HUES64 (cell line): ENCODE measurements around the gene VWA5B1.
A peak's percentile ranks its signal among the peaks of the same experiment; 100 is the strongest.

Experiments
- H3K27ac ChIP-seq: 2 replicates; pipeline ENCODE4 v1.7.0; 2013; ENCODE audit warnings: low read depth, low read length, inconsistent platforms
- H3K27me3 ChIP-seq: 2 replicates; pipeline ENCODE4 v1.6.1; 2013; ENCODE audit warnings: mild to moderate bottlenecking, low read length; ENCODE audit not compliant: insufficient read depth
- H3K36me3 ChIP-seq: 2 replicates; pipeline ENCODE4 v1.6.1; 2013; ENCODE audit warnings: mild to moderate bottlenecking, low read length; ENCODE audit not compliant: insufficient read depth
- H3K4me1 ChIP-seq: 2 replicates; pipeline ENCODE4 v1.6.1; 2013; ENCODE audit warnings: mild to moderate bottlenecking, low read length, moderate library complexity; ENCODE audit not compliant: insufficient read depth
- H3K4me3 ChIP-seq: 2 replicates; pipeline ENCODE4 v1.5.1; 2013; ENCODE audit warnings: mild to moderate bottlenecking, low read length, moderate library complexity
- H3K9ac ChIP-seq: 2 replicates; pipeline ENCODE4 v1.6.1; 2013; ENCODE audit warnings: mild to moderate bottlenecking, low read depth, low read length
- H3K9me3 ChIP-seq: 2 replicates; pipeline ENCODE4 v1.6.1; 2013; ENCODE audit warnings: low read depth, low read length; ENCODE audit not compliant: insufficient read depth
- WGBS: fragments of 150-250, 120-280 bp; methylation state at CpG from one replicate; pipeline ENCODE4 v1.1.7; 2013; ENCODE audit warnings: missing lambda C conversion rate; 5-methylcytosine and 5-hydroxymethylcytosine counted together

Gene VWA5B1

DNA sequence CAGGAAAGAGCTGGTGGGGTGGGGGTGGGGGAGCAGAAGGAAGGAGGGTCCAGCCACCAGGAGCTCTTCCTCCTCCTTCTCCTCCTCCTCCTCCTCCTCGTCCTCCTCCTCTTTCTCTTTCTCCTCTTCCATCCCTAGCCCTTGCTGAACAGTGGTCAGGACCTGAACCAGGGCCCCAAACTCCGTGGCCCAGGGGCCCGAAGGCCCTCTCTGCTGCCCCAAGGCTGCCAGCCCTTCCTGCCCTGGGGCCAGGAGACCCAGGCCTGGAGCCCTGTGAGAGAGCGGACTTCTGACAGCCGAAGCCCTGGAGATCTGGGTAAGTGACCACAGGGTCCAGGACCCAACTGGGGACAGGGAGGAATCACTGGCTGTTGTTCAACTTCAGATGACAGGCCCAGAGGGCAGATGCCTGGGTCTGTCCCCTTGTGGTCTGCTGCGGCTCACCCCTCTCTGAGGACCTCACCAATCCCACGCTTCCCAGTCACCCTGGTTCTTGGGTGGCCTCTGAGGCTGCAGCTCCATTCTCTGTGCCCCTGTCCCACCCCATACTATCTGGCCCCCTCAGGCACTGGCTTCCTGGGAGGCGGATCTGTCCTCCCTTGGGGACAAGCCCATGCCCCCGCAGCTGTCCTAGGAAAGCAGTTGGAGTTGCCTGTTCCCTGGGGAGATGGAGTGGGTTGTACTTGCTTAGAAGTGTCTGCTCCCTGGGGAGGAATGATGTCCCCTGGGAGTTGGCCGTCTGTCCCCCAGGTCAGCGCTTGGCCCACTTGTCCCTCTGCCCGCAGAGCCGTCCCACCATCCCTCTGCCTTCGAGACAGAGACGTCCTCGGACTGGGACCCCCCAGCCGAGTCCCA lies 51.8 kb downstream of the VWA5B1 start:
- no peaks in the 10 kb centered on the region for H3K36me3 ChIP-seq
- no peaks in the 10 kb centered on the region for H3K9me3 ChIP-seq
- H3K4me1 ChIP-seq, result peaks cover 3% of the 10 kb centered on the region; the same call in 1 of the 2 replicates
- peak overlapping the region; percentile 36; the same call in 1 of the 2 replicates for H3K9ac ChIP-seq
- H3K4me3 ChIP-seq, result peak overlapping the region; percentile 51
- no peak overlapping the region for H3K27ac ChIP-seq
- 72% methylated on average over 17 of the region's 17 CpGs for WGBS
- peaks cover 15% of the 10 kb centered on the region for H3K27me3 ChIP-seq

DNA sequence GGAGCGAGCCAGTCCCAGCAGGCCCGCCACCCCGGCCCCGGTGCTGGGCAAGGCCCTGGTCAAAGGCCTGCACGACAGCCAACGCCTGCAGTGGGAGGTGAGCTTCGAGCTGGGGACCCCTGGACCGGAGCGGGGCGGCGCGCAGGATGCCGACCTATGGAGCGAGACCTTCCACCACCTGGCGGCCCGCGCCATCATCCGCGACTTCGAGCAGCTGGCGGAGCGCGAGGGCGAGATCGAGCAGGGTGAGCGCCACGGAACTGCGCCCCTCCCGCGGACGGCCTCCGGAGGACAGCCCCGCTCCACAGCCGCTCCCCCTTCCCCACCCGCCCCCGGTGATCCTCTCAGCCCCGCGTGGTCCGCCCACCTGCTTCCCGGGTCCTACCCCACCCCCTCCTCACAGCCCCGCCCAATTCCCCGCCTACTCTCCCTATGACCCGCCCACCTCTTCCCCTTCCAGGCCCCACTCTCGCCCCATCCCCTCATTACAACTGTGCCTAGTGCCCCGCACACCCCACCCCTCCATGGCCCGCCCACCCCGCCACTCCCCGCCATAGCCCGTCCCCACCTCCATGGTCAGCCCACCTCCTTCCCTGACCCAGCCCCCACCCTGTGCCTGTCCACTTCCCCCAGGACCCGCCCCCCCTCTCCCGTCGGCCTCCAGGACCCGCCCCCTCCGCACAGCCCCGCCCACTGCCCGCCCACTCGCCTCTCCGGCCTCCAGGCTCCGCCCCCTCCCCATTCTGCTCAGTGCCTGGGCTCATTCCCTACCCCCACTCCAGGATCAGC lies 52.7 kb downstream of the VWA5B1 start:
- peaks cover 3% of the 10 kb centered on the region; the same call in 1 of the 2 replicates for H3K4me1 ChIP-seq
- peak overlapping the region; percentile 36; the same call in 1 of the 2 replicates for H3K9ac ChIP-seq
- 20% methylated on average over 50 of the region's 59 CpGs for WGBS
- peaks cover 15% of the 10 kb centered on the region for H3K27me3 ChIP-seq
- H3K36me3 ChIP-seq, result no peaks in the 10 kb centered on the region
- H3K27ac ChIP-seq, result no peak overlapping the region
- H3K4me3 ChIP-seq, result peak overlapping the region; percentile 52
- no peaks in the 10 kb centered on the region for H3K9me3 ChIP-seq

DNA sequence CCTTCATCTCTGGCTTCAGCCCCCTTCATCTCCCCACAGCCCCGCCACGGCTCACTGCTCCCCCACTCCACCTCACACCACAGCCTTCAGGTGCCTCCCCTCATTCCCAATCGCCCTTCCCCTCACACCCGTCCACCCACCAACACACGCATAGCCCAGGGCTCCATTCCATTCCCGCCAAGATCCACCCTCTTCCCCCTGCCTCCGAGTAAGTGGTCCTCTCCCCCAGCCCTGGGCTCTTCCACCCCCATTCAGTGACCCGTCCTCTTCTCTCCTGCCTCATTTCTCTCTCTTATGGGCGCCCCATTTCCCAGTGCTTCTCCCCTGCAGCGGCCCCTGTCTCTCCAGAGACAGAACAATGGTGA lies 53.2 kb downstream of the VWA5B1 start:
- peak overlapping the region; percentile 52 for H3K4me3 ChIP-seq
- H3K9ac ChIP-seq, result no peak overlapping the region; the same call in 1 of the 2 replicates
- H3K27ac ChIP-seq, result no peak overlapping the region
- H3K9me3 ChIP-seq, result no peaks in the 10 kb centered on the region
- 53% methylated on average over 10 of the region's 10 CpGs for WGBS
- peaks cover 3% of the 10 kb centered on the region; the same call in 1 of the 2 replicates for H3K4me1 ChIP-seq
- H3K36me3 ChIP-seq, result no peaks in the 10 kb centered on the region
- H3K27me3 ChIP-seq, result peaks cover 15% of the 10 kb centered on the region

DNA sequence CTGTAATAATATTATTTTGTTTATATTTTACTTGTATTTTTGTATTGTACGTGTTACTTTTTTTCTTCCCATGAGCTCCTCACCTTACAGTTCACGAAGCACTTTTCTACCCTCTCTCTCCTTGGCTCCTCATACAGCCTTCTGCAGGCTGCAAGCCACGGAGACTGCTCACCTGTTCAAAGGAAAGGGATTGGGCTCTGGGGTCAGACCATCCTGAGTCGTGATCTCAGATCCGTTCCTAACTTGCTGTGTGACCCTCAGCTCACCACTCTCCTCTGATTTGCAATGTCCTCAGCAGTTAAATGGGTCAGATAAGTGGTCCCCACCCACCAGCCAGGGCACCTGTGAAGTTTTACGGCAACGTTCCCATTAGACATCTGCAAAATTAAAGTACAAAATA lies 54.1 kb downstream of the VWA5B1 start:
- Histone ChIP-seq H3K36me3 (no peaks in the 10 kb centered on the region), H3K4me3 (no peak overlapping the region), H3K9ac (no peak overlapping the region), H3K27ac (no peak overlapping the region), H3K27me3 (peaks cover 15% of the 10 kb centered on the region), H3K9me3 (no peaks in the 10 kb centered on the region), H3K4me1 (peaks cover 3% of the 10 kb centered on the region; the same call in 1 of the 2 replicates)
- WGBS, result 57% methylated on average over 6 of the region's 7 CpGs

DNA sequence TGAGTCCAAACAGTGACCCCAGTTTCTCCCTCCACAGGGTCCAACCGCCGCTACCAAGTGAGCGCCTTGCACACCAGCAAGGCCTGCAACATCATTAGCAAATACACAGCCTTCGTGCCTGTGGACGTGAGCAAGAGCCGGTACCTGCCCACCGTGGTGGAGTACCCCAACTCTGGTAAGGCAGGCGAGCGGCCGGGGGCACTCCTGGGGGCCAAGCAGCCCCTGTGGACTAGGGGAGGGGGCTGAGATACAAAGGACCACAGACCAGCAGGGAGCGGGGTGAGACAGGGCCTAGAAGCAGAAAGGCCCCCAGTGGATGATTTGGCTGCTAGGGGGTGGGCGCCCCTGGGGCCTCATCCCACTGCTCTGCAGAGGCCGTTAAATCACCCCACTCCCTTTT lies 54.7 kb downstream of the VWA5B1 start:
- Histone ChIP-seq H3K36me3 (no peaks in the 10 kb centered on the region), H3K9me3 (no peaks in the 10 kb centered on the region), H3K27me3 (peaks cover 15% of the 10 kb centered on the region), H3K4me1 (peaks cover 3% of the 10 kb centered on the region; the same call in 1 of the 2 replicates), H3K4me3 (no peak overlapping the region), H3K9ac (no peak overlapping the region), H3K27ac (no peak overlapping the region)
- WGBS, result 86% methylated on average over 12 of the region's 13 CpGs

DNA sequence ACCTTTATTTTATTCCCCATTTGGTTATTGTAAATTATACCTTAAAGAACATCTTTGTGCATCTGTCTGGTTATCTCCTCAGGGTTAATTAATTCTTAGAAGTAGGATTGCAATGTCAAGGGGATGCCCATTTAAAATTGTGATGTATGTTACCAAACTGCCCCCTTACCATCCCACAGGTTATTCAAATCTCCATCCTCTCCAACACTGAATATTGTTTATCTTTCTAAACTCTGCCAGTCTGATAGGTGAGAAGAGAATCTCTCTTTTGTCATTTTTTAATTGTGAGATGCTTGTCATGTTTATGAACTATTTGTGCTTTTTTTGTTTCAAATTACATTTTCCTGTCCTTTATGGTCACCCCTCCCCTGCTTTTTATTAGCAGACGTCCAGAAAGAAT lies 55.8 kb downstream of the VWA5B1 start:
- H3K4me1 ChIP-seq, result peaks cover 3% of the 10 kb centered on the region; the same call in 1 of the 2 replicates
- H3K4me3 ChIP-seq, result no peak overlapping the region
- H3K9ac ChIP-seq, result no peak overlapping the region
- H3K9me3 ChIP-seq, result no peaks in the 10 kb centered on the region
- H3K36me3 ChIP-seq, result no peaks in the 10 kb centered on the region
- peaks cover 15% of the 10 kb centered on the region for H3K27me3 ChIP-seq
- no CpG with 5 or more reads among the region's 1 CpG for WGBS
- no peak overlapping the region for H3K27ac ChIP-seq

DNA sequence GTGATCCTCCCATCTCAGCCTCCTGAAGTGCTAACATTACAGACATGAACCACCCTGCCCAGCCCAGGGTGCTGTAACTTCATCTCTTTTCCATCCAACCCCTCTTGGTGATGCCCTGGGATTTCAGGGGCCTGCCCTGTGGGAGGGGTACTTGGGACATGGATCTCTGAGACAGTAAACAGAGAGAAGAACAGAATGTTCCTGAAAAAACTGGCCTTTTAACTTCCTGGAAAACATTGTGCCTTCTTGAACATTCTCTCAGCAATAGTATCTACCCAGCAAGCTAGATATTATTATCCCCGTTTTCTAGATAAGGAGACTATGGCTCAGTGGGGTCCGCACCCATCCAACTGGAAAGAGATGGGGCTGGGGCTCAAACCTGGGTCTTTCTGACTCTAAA lies 57.0 kb downstream of the VWA5B1 start:
- H3K36me3 ChIP-seq, result no peaks in the 10 kb centered on the region
- H3K27ac ChIP-seq, result no peak overlapping the region
- no peak overlapping the region for H3K4me3 ChIP-seq
- H3K4me1 ChIP-seq, result peaks cover 3% of the 10 kb centered on the region; the same call in 1 of the 2 replicates
- WGBS, result 89% methylated on average over 2 of the region's 2 CpGs
- peaks cover 7% of the 10 kb centered on the region for H3K27me3 ChIP-seq
- H3K9ac ChIP-seq, result no peak overlapping the region
- no peaks in the 10 kb centered on the region for H3K9me3 ChIP-seq

DNA sequence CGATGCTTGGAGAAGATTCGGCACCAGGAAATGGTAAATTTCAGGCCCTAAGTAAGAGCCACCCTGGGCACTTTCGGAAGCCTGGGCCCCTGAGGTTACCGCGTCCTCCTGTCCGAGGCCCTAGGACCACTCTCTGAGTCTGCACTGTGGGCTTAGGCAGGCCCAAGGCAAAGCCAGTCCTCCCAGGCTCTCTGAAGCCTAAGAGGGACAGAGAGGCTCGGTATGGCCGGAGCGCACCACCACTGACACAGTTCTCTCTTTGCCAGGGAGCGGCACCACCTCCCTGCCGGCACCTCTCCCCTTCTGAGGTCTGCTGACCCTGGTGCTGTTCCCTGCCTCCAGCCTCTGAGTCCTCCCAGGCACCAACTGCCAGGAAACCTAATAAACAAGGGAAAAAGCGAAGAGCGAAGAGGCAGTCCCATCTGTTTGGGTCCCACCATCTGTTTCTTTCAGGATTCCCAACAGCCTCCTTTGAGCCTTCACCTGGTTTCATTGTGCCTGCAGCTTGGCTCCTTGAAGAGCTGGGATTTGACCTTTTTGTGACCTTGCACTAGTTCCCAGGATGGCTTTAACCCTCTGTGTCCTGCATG lies 57.7 kb downstream of the VWA5B1 start:
- 90% methylated on average over 13 of the region's 13 CpGs for WGBS
- H3K27ac ChIP-seq, result no peak overlapping the region

DNA sequence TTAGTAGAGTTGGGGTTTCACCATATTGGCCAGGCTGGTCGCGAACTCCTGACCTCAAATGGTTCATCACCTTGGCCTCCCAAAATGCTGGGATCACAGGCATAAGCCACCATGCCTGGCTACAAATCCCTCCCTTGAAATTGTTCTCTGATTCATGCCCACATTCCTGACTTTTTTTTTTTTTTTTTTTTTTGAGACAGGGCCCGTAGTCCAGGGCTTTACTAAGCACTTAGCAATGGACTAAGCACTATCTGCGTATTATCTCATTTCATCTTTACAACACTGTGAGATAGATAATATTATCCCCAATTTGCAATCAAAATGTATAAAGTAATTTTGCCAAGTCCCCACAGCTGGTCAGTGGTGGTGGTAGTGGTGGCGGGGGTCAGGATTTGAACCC lies 58.9 kb downstream of the VWA5B1 start:
- Histone ChIP-seq H3K4me1 (no peaks in the 10 kb centered on the region), H3K36me3 (no peaks in the 10 kb centered on the region), H3K9ac (no peak overlapping the region), H3K4me3 (no peak overlapping the region), H3K9me3 (no peaks in the 10 kb centered on the region), H3K27me3 (no peaks in the 10 kb centered on the region), H3K27ac (no peak overlapping the region)
- WGBS, result 98% methylated on average over 3 of the region's 5 CpGs

More for the DNA sequence above, 57.7 kb downstream of the VWA5B1 start:
- 0 out of 2 replicates have a peak, but pooled peaks cover 3% of the 10 kb centered on the region for H3K27me3 ChIP-seq
- H3K9me3 ChIP-seq, result no peaks in the 10 kb centered on the region
- H3K4me1 ChIP-seq, result peaks cover 3% of the 10 kb centered on the region; the same call in 1 of the 2 replicates
- H3K9ac ChIP-seq, result no peak overlapping the region
- H3K36me3 ChIP-seq, result no peaks in the 10 kb centered on the region
- H3K4me3 ChIP-seq, result no peak overlapping the region

DNA sequence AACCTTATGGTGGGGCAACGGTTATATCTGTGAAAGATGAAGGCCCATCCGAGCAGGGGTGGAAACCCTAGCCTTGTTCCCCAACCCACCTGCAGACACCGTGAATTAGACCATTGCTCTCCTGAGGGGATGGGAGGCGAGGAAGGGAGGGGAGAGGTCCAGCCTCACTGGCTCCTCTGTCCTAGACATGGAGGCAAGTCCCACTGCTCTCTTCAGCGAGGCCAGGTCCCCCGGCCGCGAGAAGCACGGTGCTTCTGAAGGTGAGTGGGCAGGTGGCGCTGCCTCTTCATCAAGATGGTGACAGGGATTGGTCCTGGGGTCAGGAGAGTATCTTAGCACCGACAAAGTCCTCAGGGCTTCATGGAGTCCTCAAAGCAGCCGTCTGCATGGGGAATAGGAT lies 59.3 kb downstream of the VWA5B1 start:
- Histone ChIP-seq H3K4me3 (no peak overlapping the region), H3K9ac (no peak overlapping the region), H3K36me3 (no peaks in the 10 kb centered on the region), H3K27ac (no peak overlapping the region), H3K9me3 (no peaks in the 10 kb centered on the region), H3K4me1 (no peaks in the 10 kb centered on the region), H3K27me3 (no peaks in the 10 kb centered on the region)
- WGBS, result 93% methylated on average over 12 of the region's 12 CpGs

DNA sequence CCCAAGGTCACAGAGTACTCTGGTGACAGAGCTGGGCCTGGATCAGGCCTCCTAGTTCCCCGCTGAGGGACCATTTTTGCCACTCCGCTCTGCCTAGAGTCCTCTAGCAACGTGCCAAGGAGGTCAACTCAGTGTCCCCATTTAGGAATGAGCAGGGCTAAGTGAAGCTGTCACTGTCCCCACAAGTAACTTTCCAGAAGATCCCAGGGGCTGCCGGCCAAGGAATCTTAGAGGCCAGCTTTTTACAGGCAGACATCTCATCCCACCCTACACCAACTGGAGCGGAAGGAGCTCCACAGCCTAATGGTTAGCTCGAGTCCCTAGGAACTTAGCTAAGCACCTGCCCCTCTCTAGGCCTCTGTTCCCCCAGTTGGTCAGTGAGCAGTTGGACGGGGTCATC lies 59.7 kb downstream of the VWA5B1 start:
- Histone ChIP-seq H3K36me3 (no peaks in the 10 kb centered on the region), H3K4me1 (no peaks in the 10 kb centered on the region), H3K9ac (no peak overlapping the region), H3K27me3 (no peaks in the 10 kb centered on the region), H3K27ac (no peak overlapping the region), H3K4me3 (no peak overlapping the region), H3K9me3 (no peaks in the 10 kb centered on the region)
- 93% methylated on average over 7 of the region's 7 CpGs for WGBS
